WTC11 (cell line): ENCODE measurements around the gene FNBP1L. TPM values are rescaled to one million over a fixed set of nuclear protein-coding genes. Genes with fewer than 3 reads are reported as not detected.
A peak's percentile ranks its signal among the peaks of the same experiment; 100 is the strongest.

Experiments used
- ATAC-seq: fragments of 200-7000 bp; cut with Tn5 transposase; 2 replicates; pipeline ENCODE4 v1.10.0; 2021; ENCODE audit warnings: mild to moderate bottlenecking, moderate library complexity
- CTCF ChIA-PET: fragments of 300-600 bp; sonication (Branson Sonifier 250); formaldehyde crosslinking; loops from one replicate; lab custom pipeline; 2021; ENCODE audit warnings: antibody characterized with exemption; lab: Charles Lee
- POLR2A ChIA-PET: fragments of 350-600 bp; sonication (Branson Sonifier 250); formaldehyde crosslinking; loops from one replicate; lab custom pipeline; 2021; ENCODE audit warnings: antibody characterized with exemption; lab: Charles Lee
- DNase-seq: peaks from one replicate; pipeline ENCODE4 v3.0.0; 2021; ENCODE audit warnings: low spot score
- H3K27ac Mint-ChIP-seq: 2 replicates; pipeline ENCODE4 v1.8.0; 2021; ENCODE audit warnings: mixed read lengths
- H3K27me3 Mint-ChIP-seq: 2 replicates; pipeline ENCODE4 v1.8.0; 2021; ENCODE audit warnings: low read depth, mild to moderate bottlenecking, moderate library complexity, mixed read lengths
- H3K36me3 Mint-ChIP-seq: 2 replicates; pipeline ENCODE4 v1.8.0; 2021; ENCODE audit warnings: mixed read lengths
- H3K4me1 Mint-ChIP-seq: 2 replicates; pipeline ENCODE4 v1.8.0; 2022; ENCODE audit warnings: mixed read lengths
- H3K4me3 Mint-ChIP-seq: 2 replicates; pipeline ENCODE4 v1.8.0; 2021; ENCODE audit warnings: mild to moderate bottlenecking, moderate library complexity, mixed read lengths
- H3K9me3 Mint-ChIP-seq: 2 replicates; pipeline ENCODE4 v1.8.0; 2021; ENCODE audit warnings: mixed read lengths
- FOXJ3 ChIP-seq: sonication (generic); formaldehyde crosslinking; IDR thresholded peaks from 2 replicates; pipeline ENCODE4 v1.9.0; 2021; ENCODE audit warnings: missing genetic modification reagents, mild to moderate bottlenecking, borderline replicate concordance
- FOXK1 ChIP-seq: sonication (generic); formaldehyde crosslinking; IDR thresholded peaks from 2 replicates; pipeline ENCODE4 v1.8.0; 2022; ENCODE audit warnings: mild to moderate bottlenecking, moderate library complexity, missing genetic modification reagents
- FOXP1 ChIP-seq: sonication (generic); formaldehyde crosslinking; IDR thresholded peaks from 2 replicates; pipeline ENCODE4 v1.8.0; 2022; ENCODE audit warnings: missing genetic modification reagents, mild to moderate bottlenecking, moderate library complexity, borderline replicate concordance
- GABPB1 ChIP-seq: sonication (generic); formaldehyde crosslinking; IDR thresholded peaks from 2 replicates; pipeline ENCODE4 v1.8.1; 2023; ENCODE audit warnings: mild to moderate bottlenecking, missing genetic modification reagents
- HMGA2 ChIP-seq: fragments of 250-450 bp; sonication (Bioruptor Pico); IDR thresholded peaks from 2 replicates; pipeline ENCODE4 v1.4.0; 2021; ENCODE audit warnings: mild to moderate bottlenecking, moderate library complexity
- NR1H2 ChIP-seq: sonication (generic); formaldehyde crosslinking; IDR thresholded peaks from 2 replicates; pipeline ENCODE4 v1.9.0; 2021; ENCODE audit warnings: mild to moderate bottlenecking, moderate library complexity, missing genetic modification reagents
- NR2C2 ChIP-seq: sonication (generic); formaldehyde crosslinking; IDR thresholded peaks from 2 replicates; pipeline ENCODE4 v1.8.0; 2022; ENCODE audit warnings: mild to moderate bottlenecking, missing genetic modification reagents
- SOX15 ChIP-seq: fragments of 250-450 bp; sonication (Bioruptor Pico); IDR thresholded peaks from 2 replicates; pipeline ENCODE4 v1.9.0; 2021; ENCODE audit warnings: mild to moderate bottlenecking
- SP1 ChIP-seq: sonication (generic); formaldehyde crosslinking; conservative IDR thresholded peaks from 2 replicates; pipeline ENCODE4 v1.8.1; 2022; ENCODE audit warnings: missing genetic modification reagents
- ZNF416 ChIP-seq: fragments of 250-450 bp; sonication (Bioruptor Pico); IDR thresholded peaks from 2 replicates; pipeline ENCODE4 v1.9.0; 2021; ENCODE audit warnings: mild to moderate bottlenecking, inconsistent platforms
- ZNF671 ChIP-seq: fragments of 250-450 bp; sonication (Bioruptor Pico); IDR thresholded peaks from 2 replicates; pipeline ENCODE4 v1.8.0; 2021; ENCODE audit warnings: mild to moderate bottlenecking
- total RNA-seq: library from RNA; stranded (reverse); gene quantifications from 3 replicates; pipeline ENCODE4 v1.2.3, GENCODE V29; 2021
- TF ChIP-seq, protein P1 (sequence below): sonication (generic); formaldehyde crosslinking; IDR thresholded peaks from 2 replicates; pipeline ENCODE4 v1.8.1; 2022; ENCODE audit warnings: mild to moderate bottlenecking, missing genetic modification reagents, moderate library complexity, borderline replicate concordance
- TF ChIP-seq, protein P2 (sequence below): sonication (generic); formaldehyde crosslinking; IDR thresholded peaks from 2 replicates; pipeline ENCODE4 v1.8.0; 2023; ENCODE audit warnings: missing genetic modification reagents, mild to moderate bottlenecking, borderline replicate concordance
- TF ChIP-seq, protein P3 (sequence below): fragments of 250-450 bp; sonication (Bioruptor Pico); IDR thresholded peaks from 2 replicates; pipeline ENCODE4 v1.9.0; 2021; ENCODE audit warnings: moderate library complexity, mild to moderate bottlenecking, inconsistent platforms, borderline replicate concordance
- TF ChIP-seq, protein P4 (sequence below): sonication (generic); formaldehyde crosslinking; IDR thresholded peaks from 2 replicates; pipeline ENCODE4 v1.8.0; 2022; ENCODE audit warnings: mild to moderate bottlenecking, missing genetic modification reagents
- TF ChIP-seq, protein P5 (sequence below): fragments of 250-450 bp; sonication (Bioruptor Pico); IDR thresholded peaks from 2 replicates; pipeline ENCODE4 v2.1.2; 2022; ENCODE audit warnings: mild to moderate bottlenecking, moderate library complexity
- TF ChIP-seq, protein P6 (sequence below): fragments of 250-450 bp; sonication (Bioruptor Pico); IDR thresholded peaks from 2 replicates; pipeline ENCODE4 v1.8.0; 2021; ENCODE audit warnings: mild to moderate bottlenecking
- TF ChIP-seq, protein P7 (sequence below): sonication (generic); formaldehyde crosslinking; IDR thresholded peaks from 2 replicates; pipeline ENCODE4 v1.8.1; 2023; ENCODE audit warnings: mild to moderate bottlenecking, moderate library complexity, missing genetic modification reagents

FNBP1L gene
- total RNA-seq, 1 experiment from 2014 or later, result 79.1 TPM

DNA sequence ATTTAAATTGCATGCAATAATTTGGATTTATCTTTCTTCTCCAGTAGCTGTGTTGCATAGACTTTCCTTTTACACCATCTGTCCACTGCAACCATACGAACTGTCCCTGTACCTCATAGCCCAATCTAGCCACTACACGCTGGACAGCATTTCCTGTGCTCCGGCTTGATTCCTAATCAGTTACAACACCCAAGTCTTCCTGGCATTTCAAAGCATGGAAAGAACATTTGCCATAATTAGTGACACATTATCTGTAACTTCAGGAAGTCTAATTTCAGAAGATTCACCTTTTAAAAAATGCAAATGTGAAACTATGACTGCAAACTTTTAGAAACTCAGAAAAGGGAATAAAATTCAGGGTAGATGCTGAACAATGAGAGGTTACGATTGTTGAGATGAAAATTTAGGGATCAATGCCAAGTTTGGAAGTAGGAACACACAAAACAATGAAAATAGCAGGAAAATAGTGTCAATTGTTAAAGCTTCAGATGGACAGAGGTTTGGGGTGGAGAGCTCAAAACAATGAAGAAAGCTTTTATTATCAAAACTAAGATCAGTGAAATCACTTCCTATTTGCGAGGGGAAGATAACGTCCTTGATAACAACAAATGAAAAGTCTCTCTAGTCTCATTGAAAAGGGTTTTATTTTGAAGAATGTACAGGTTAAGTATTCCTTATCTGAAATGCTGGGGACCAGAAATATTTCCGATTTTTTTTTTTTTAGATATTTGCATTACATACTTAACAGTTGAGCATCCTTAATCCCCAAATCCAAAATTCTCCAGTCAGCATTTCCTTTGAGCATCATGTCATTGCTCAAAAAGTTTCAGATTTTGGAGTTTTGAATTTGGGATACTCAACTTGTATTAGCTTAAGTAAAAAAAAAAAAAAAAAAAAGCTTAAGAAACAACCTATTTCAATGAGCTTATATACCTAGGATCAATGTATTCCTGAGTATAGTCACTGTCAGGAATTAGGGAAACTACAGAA, 107.3 kb downstream of the FNBP1L start:
- Mint-ChIP-seq H3K9me3 (peaks cover 6% of the 10 kb centered on the region; the same call in 1 of the 2 replicates), H3K27me3 (no peaks in the 10 kb centered on the region), H3K4me3 (no peak overlapping the region), H3K27ac (peak overlapping the region; percentile 25; the same call in 1 of the 2 replicates), H3K4me1 (peaks cover 27% of the 10 kb centered on the region), H3K36me3 (peaks cover 31% of the 10 kb centered on the region)
- ChIA-PET CTCF (interaction anchor here (1.0 kb wide), 1 partner anchor 250 kb away, joined by 3 read pairs; no protein-coding TSS in a partner anchor), POLR2A (no interaction called here)
- no peak for TF ChIP-seq SP1 (CRISPR knock-in tag)
- TF ChIP-seq FOXJ3 (CRISPR knock-in tag), result no peak
- no peak for TF ChIP-seq NR2C2 (CRISPR knock-in tag)
- TF ChIP-seq HMGA2 (CRISPR knock-in tag), result no peak
- TF ChIP-seq, protein P1, sequence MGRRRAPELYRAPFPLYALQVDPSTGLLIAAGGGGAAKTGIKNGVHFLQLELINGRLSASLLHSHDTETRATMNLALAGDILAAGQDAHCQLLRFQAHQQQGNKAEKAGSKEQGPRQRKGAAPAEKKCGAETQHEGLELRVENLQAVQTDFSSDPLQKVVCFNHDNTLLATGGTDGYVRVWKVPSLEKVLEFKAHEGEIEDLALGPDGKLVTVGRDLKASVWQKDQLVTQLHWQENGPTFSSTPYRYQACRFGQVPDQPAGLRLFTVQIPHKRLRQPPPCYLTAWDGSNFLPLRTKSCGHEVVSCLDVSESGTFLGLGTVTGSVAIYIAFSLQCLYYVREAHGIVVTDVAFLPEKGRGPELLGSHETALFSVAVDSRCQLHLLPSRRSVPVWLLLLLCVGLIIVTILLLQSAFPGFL, result no peak
- TF ChIP-seq, protein P2, sequence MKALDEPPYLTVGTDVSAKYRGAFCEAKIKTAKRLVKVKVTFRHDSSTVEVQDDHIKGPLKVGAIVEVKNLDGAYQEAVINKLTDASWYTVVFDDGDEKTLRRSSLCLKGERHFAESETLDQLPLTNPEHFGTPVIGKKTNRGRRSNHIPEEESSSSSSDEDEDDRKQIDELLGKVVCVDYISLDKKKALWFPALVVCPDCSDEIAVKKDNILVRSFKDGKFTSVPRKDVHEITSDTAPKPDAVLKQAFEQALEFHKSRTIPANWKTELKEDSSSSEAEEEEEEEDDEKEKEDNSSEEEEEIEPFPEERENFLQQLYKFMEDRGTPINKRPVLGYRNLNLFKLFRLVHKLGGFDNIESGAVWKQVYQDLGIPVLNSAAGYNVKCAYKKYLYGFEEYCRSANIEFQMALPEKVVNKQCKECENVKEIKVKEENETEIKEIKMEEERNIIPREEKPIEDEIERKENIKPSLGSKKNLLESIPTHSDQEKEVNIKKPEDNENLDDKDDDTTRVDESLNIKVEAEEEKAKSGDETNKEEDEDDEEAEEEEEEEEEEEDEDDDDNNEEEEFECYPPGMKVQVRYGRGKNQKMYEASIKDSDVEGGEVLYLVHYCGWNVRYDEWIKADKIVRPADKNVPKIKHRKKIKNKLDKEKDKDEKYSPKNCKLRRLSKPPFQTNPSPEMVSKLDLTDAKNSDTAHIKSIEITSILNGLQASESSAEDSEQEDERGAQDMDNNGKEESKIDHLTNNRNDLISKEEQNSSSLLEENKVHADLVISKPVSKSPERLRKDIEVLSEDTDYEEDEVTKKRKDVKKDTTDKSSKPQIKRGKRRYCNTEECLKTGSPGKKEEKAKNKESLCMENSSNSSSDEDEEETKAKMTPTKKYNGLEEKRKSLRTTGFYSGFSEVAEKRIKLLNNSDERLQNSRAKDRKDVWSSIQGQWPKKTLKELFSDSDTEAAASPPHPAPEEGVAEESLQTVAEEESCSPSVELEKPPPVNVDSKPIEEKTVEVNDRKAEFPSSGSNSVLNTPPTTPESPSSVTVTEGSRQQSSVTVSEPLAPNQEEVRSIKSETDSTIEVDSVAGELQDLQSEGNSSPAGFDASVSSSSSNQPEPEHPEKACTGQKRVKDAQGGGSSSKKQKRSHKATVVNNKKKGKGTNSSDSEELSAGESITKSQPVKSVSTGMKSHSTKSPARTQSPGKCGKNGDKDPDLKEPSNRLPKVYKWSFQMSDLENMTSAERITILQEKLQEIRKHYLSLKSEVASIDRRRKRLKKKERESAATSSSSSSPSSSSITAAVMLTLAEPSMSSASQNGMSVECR (CRISPR knock-in tag), result no peak
- TF ChIP-seq, protein P3, sequence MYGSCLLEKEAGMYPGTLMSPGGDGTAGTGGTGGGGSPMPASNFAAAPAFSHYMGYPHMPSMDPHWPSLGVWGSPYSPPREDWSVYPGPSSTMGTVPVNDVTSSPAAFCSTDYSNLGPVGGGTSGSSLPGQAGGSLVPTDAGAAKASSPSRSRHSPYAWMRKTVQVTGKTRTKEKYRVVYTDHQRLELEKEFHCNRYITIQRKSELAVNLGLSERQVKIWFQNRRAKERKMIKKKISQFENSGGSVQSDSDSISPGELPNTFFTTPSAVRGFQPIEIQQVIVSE (CRISPR knock-in tag), result no peak
- TF ChIP-seq ZNF671 (CRISPR knock-in tag), result no peak
- ATAC-seq (no peak), DNase-seq (no peak)

DNA sequence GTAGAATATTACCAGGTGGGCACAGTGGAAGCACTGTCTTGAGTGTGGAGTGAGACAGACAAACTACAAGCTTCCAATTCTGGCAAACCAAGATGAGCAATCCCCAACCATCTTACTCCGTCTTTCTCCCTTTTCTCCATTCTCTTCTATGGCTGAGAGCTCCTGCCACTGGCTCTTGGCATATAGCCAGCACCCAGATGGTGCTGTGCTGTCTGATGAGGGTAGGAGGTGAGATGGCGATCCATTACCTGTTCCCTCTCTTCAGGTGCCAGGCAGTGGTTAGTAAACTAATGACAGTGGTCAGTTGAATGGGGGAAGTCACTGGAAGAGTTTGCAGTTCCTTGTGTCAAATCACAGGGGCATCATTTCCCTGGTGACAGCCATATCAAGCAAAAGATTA, 108.4 kb downstream of the FNBP1L start:
- H3K4me1 Mint-ChIP-seq, result peaks cover 23% of the 10 kb centered on the region
- no peak for ATAC-seq
- H3K27ac Mint-ChIP-seq, result no peak overlapping the region
- CTCF ChIA-PET, result no interaction called here
- H3K36me3 Mint-ChIP-seq, result peaks cover 36% of the 10 kb centered on the region
- DNase-seq, result no peak
- peaks cover 6% of the 10 kb centered on the region; the same call in 1 of the 2 replicates for H3K9me3 Mint-ChIP-seq
- no peaks in the 10 kb centered on the region for H3K27me3 Mint-ChIP-seq
- POLR2A ChIA-PET, result no interaction called here
- no peak overlapping the region for H3K4me3 Mint-ChIP-seq
- TF ChIP-seq NR1H2 (no peak), SOX15 (CRISPR knock-in tag) (no peak), ZNF416 (CRISPR knock-in tag) (no peak), FOXP1 (no peak)
- TF ChIP-seq, protein P4, sequence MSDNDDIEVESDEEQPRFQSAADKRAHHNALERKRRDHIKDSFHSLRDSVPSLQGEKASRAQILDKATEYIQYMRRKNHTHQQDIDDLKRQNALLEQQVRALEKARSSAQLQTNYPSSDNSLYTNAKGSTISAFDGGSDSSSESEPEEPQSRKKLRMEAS (CRISPR knock-in tag), result no peak

DNA sequence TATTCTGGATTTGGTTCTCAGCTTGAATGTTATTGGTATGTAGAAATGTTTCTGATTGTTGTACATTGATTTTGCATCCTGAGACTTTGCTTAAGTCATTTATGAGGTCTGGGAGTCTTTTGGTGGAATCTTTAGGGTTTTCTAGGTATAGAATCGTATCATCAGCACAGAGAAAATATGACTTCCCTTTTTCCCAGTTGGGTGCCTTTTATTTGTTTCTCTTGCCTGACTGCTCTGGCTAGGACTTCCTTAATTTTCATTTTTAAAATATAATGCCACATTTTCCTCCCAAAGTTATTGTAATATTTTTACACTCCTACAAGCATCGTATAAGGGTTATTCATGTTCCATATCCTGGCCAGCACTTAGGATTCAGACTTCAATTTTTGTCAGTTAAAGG, 111.1 kb downstream of the FNBP1L start:
- ATAC-seq (no peak), DNase-seq (no peak)
- POLR2A ChIA-PET, result no interaction called here
- CTCF ChIA-PET, result no interaction called here
- H3K4me3 Mint-ChIP-seq, result no peak overlapping the region
- H3K27ac Mint-ChIP-seq, result no peak overlapping the region
- H3K27me3 Mint-ChIP-seq, result no peaks in the 10 kb centered on the region
- peaks cover 39% of the 10 kb centered on the region for H3K36me3 Mint-ChIP-seq
- H3K4me1 Mint-ChIP-seq, result no peaks in the 10 kb centered on the region
- peaks cover 6% of the 10 kb centered on the region; the same call in 1 of the 2 replicates for H3K9me3 Mint-ChIP-seq
- TF ChIP-seq, protein P5, sequence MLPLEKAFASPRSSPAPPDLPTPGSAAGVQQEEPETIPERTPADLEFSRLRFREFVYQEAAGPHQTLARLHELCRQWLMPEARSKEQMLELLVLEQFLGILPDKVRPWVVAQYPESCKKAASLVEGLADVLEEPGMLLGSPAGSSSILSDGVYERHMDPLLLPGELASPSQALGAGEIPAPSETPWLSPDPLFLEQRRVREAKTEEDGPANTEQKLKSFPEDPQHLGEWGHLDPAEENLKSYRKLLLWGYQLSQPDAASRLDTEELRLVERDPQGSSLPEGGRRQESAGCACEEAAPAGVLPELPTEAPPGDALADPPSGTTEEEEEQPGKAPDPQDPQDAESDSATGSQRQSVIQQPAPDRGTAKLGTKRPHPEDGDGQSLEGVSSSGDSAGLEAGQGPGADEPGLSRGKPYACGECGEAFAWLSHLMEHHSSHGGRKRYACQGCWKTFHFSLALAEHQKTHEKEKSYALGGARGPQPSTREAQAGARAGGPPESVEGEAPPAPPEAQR (CRISPR knock-in tag), result no peak
- TF ChIP-seq, protein P6, sequence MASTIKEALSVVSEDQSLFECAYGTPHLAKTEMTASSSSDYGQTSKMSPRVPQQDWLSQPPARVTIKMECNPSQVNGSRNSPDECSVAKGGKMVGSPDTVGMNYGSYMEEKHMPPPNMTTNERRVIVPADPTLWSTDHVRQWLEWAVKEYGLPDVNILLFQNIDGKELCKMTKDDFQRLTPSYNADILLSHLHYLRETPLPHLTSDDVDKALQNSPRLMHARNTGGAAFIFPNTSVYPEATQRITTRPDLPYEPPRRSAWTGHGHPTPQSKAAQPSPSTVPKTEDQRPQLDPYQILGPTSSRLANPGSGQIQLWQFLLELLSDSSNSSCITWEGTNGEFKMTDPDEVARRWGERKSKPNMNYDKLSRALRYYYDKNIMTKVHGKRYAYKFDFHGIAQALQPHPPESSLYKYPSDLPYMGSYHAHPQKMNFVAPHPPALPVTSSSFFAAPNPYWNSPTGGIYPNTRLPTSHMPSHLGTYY (CRISPR knock-in tag), result no peak
- TF ChIP-seq, protein P7, sequence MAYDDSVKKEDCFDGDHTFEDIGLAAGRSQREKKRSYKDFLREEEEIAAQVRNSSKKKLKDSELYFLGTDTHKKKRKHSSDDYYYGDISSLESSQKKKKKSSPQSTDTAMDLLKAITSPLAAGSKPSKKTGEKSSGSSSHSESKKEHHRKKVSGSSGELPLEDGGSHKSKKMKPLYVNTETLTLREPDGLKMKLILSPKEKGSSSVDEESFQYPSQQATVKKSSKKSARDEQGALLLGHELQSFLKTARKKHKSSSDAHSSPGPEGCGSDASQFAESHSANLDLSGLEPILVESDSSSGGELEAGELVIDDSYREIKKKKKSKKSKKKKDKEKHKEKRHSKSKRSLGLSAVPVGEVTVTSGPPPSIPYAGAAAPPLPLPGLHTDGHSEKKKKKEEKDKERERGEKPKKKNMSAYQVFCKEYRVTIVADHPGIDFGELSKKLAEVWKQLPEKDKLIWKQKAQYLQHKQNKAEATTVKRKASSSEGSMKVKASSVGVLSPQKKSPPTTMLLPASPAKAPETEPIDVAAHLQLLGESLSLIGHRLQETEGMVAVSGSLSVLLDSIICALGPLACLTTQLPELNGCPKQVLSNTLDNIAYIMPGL, result no peak
- TF ChIP-seq FOXK1 (CRISPR knock-in tag) (no peak), GABPB1 (CRISPR knock-in tag) (no peak), NR1H2 (no peak)
